NCI-H1436 treated with DMSO at 0.1 percent for 48 hours (cell line): ENCODE results near the gene CMTM6.
"Not testable (repeated sequence)": the region's sequence is repeated elsewhere in the genome, so short reads cannot be mapped to it uniquely, and the experiment has no call there.

Experiments used
- DNase-seq: peaks from one replicate; lab custom pipeline; 2025; lab: John Stamatoyannopoulos, UW

Gene CMTM6

DNA sequence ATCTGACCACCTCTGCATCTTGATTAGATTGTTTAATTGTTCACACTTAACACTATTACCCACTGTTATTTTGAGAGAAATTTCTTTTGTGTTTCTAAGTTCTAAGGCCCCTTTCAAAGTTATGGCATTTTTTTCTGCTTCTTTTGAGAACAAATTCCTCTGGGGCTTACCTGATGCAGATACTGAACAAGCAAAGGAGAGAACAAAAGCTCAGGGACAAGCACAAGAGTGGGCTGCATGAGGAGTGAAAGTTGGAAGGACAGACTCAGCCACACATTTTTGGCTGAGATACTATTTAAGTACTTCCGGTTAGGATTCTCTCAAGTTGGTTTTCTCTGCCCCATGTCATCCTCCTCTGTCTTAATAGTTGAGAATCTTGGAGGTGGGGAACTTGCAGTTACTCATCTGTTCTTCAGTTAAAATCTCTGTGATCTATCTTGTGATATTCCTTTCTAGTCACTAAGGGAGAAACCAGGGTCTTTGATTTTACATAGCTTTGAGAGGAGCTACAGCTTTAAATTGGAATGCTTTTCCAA is 54.7 kb downstream of the CMTM6 start:
- no peak for DNase-seq

GRCh38 chr3:32443478-32443877 is 59.2 kb downstream of the CMTM6 start:
- DNase-seq, result no peak

DNA sequence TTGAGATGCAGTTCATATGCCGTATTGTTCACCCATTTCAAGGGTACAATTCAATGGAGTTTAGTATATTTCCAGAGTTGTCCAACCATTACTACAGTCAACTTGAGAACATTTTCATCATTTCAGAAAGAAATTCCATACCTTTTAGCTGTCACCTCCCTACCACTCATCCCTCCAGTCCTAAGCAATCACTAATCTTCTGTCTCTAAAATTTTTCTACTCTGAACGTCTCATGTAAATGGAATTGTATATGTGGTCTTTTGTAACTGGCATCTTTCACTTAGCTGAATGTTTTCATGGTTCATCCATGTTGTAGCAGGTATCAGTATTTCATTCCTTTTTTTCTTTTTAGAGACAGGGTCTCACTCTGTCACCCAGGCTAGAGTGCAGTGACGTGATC is 59.9 kb downstream of the CMTM6 start:
- no peak for DNase-seq

DNA sequence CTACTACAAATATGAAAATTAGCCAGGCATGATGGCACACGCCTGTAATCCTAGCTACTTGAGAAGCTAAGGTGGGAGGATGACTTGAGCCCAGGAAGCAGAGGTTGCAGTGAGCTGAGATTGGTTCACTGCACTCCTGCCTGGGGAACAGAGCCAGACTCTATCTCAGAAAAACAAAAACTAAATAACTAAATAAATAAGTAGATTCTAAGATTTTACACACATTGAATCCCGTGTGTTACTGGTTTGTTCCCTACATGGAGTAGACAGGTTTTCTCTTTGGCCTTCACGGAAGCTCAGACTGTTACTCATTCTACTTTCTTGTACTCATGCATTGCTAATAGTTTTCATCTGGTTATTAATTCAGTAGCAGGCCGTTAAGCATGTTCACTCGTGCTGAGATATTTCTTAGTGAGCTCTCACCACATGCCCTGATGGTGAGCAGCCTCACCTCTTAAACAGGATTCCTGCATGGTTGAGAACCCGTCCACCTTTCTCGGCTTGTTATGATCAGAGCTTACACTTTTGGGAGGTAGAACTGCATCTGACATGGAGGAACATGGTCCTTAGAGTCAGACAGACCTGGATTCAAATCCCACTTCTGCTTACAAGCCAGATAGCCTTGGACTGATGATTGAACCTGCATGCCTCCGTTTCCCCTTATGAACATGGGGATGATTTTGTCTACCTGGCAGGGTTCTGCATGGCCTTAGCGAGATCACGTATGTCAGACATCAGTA is 61.9 kb downstream of the CMTM6 start:
- no peak for DNase-seq

- not testable (repeated sequence) for DNase-seq
Measured at GRCh38 chr3:32439421-32439820, 63.2 kb downstream of the CMTM6 start.

DNA sequence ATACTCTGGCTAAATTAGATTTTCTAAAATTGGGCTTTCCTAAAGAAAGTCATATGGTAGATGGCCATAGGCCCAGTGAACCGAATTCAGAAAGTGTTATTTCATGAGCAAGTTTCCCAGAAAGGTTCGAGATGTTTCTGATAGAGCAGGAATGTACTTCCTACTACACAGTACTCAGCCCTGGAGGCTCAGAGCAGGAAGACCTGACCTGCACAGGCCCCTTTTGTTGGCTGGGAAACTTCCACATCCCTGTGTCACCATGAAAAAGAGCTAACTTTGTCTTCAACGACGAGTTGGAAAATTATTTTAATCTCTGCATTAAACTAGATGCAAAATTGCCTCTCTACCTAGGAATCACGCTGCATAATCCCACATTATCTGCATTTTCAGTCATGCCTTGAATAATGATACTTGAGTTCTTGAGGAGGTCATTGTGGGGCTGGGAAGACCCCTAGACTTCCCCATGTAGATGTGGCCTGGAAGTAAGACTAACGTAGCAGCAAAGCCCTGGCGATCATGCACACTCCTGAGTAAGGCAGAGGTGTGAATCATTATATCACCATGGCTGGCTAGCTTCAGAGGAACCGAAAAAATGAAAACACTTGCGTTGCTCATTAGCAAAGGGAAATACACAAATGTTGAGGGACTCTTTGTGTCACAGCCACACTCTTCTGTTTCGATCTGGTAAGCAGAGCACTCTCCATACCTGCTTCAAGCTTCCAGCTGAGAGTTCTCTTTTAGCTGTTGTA is 63.9 kb downstream of the CMTM6 start:
- DNase-seq, result no peak

DNA sequence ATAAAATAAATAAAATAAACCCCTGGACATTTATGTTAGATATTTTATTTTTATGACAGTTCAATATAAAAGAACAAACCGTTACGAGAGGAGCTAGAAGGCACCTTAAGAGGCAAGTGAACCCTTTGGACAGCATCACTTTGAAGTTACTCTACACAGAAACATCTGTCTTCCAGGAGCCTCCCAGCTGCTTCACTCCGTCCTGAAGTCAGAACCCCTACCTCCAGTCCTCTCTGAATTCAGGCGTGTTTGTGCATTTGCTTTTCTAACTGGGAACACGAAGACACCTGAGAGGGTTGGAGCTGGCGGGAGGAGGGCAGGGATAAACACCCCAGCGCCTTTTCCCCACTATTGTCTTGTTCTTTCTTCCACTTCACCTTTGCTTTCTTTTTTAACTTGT is 64.8 kb downstream of the CMTM6 start:
- no peak for DNase-seq

DNA sequence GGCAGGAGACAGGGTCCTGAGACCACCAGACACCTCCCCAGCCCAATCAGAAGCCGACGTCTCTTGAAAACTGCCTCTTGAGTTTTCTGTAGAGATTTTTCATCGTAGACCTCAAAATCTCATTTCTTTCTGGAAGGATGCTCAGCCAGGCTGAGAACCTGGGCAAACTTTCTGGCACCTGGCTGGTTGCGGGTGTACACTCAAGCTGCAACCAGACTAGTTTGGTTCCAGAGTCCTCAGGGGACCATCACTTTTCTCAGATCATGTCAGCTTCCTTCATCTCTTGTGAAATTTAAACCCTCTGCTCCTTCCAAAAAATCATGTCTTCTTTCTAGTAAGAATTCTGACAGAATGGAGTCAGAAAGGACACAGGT is 65.8 kb downstream of the CMTM6 start:
- DNase-seq, result no peak

DNA sequence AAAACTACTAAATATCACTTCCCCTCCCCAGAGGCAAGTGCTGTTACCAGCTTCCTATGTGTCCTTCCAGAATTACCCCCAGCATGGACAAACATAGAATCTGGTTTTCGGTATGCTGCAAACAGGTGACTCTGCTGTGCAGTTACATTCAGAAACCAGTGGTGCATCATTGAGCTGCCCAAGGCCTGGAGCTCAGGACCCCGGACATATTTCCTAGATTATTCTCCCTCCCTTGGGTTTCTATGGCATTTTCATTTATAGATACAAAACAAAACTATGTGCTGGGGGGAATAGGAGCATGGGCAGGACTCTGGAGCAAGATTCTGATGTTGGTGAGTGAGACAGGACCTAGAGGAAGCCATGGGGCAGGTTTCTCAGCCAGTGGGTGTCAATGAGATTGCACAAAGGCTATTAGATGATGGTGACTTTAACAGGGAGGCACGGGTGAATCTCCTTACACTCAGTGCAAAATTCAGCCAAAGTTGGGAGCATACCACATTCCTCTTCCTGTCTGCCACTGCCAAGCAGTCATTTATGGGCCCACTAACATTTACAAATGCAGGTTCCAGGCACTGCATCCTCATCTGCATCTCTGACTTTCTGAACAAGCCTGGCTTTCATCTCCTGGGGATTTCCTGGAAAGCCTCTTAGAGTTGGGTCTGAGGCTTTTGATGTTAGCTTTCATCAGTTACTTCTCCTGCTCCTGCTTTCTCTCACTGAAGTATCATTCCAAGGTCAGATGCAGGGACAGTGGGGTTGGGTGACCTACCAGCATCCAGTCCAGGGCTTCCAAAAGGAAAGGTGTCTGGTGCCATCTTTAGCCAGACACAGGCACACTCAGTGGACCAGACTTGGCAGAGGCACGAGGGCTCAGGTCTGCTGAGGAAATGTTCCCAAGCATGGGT is 66.5 kb downstream of the CMTM6 start:
- no peak for DNase-seq

GRCh38 chr3:32434206-32434605 is 68.4 kb downstream of the CMTM6 start:
- DNase-seq, result no peak

- no peak for DNase-seq
Measured at GRCh38 chr3:32432711-32433530, 69.7 kb downstream of the CMTM6 start.

GRCh38 chr3:32432045-32432710 is 70.5 kb downstream of the CMTM6 start:
- no peak for DNase-seq

GRCh38 chr3:32431481-32431880 is 71.2 kb downstream of the CMTM6 start:
- DNase-seq, result no peak
